ENCODE measurements around the gene ITGB7. TPM values are rescaled to one million over a fixed set of nuclear protein-coding genes. Genes with fewer than 3 reads are reported as not detected.

Gene ITGB7
- polyA plus RNA-seq, 3 donors = 24.1 to 33.1 (median 28.4) TPM

GRCh38 chr12:53160000-53160399, 47.1 kb downstream of the ITGB7 start:
- H3K4me3 Mint-ChIP-seq = no peak overlapping the region
- no peaks in the 10 kb centered on the region for H3K9me3 Mint-ChIP-seq
- Histone ChIP-seq H3K27ac (ENCODE audit: low read depth in 1 of 2, low read length in 2 of 2) (no peak overlapping the region), H3K9me3 (replicated peaks in 1 of 2; ENCODE audit: control insufficient read depth in 1 of 2, insufficient read depth in 1 of 2, low read length in 2 of 2) (no peaks in the 10 kb centered on the region), H3K4me3 (replicated peaks in 1 of 3; ENCODE audit: low read depth in 2 of 3, low read length in 3 of 3) (no peak overlapping the region), H3K9ac (ENCODE audit: insufficient read depth, low read length, poor library complexity, severe bottlenecking) (no peak overlapping the region), H3K4me1 (ENCODE audit: control insufficient read depth in 1 of 2, insufficient read depth in 2 of 2, low read length in 2 of 2) (no peaks in the 10 kb centered on the region), H3K27me3 (ENCODE audit: control insufficient read depth in 2 of 2, insufficient read depth in 2 of 2, low read length in 2 of 2) (no peaks in the 10 kb centered on the region), H3K36me3 (replicated peaks in 1 of 2; ENCODE audit: control insufficient read depth in 1 of 2, insufficient read depth in 2 of 2, low read length in 2 of 2) (peaks cover 0 to 5% of the 10 kb centered on the region in 2 donors), H2AFZ (ENCODE audit: insufficient read depth, low read depth, low read length, poor library complexity, severe bottlenecking) (no peak overlapping the region), H4K20me1 (ENCODE audit: insufficient read depth, low read length) (no peaks in the 10 kb centered on the region), H3K79me2 (ENCODE audit: insufficient read depth, low read length) (no peaks in the 10 kb centered on the region), H3K4me2 (replicated peaks; ENCODE audit: extremely low read depth, low read length, poor library complexity, severe bottlenecking) (no peak overlapping the region)
- intact Hi-C loops (cut with micrococcal nuclease) = loop anchor here (1.0 to 2.0 kb wide), 2 partner anchors 37 to 41 kb away; no protein-coding TSS in a partner anchor
- TF ChIP-seq CTCF (IDR thresholded peaks at IDR 0.05) = no peak
- H3K27me3 Mint-ChIP-seq (ENCODE audit: low read depth in 3 of 3) = peaks cover 0 to 4% (median 1%) of the 10 kb centered on the region in 3 donors
- peaks cover 6 to 21% of the 10 kb centered on the region in 2 donors for H3K36me3 Mint-ChIP-seq
- DNase-seq = no peak
- 94% methylated on average over 12 of the region's 16 CpGs for WGBS (ENCODE audit: insufficient coverage)
- no peak overlapping the region for H3K27ac Mint-ChIP-seq
- peaks cover 5% of the 10 kb centered on the region for H3K4me1 Mint-ChIP-seq

GRCh38 chr12:53159195-53159839, 47.7 kb downstream of the ITGB7 start:
- Histone ChIP-seq H3K4me1 (ENCODE audit: control insufficient read depth in 1 of 2, insufficient read depth in 2 of 2, low read length in 2 of 2) (no peaks in the 10 kb centered on the region), H2AFZ (ENCODE audit: insufficient read depth, low read depth, low read length, poor library complexity, severe bottlenecking) (peak overlapping the region; percentile 57), H3K4me2 (replicated peaks; ENCODE audit: extremely low read depth, low read length, poor library complexity, severe bottlenecking) (no peak overlapping the region), H4K20me1 (ENCODE audit: insufficient read depth, low read length) (no peaks in the 10 kb centered on the region), H3K27me3 (ENCODE audit: control insufficient read depth in 2 of 2, insufficient read depth in 2 of 2, low read length in 2 of 2) (no peaks in the 10 kb centered on the region), H3K27ac (ENCODE audit: low read depth in 1 of 2, low read length in 2 of 2) (no peak overlapping the region), H3K9me3 (replicated peaks in 1 of 2; ENCODE audit: control insufficient read depth in 1 of 2, insufficient read depth in 1 of 2, low read length in 2 of 2) (no peaks in the 10 kb centered on the region), H3K4me3 (replicated peaks in 1 of 3; ENCODE audit: low read depth in 2 of 3, low read length in 3 of 3) (no peak overlapping the region), H3K79me2 (ENCODE audit: insufficient read depth, low read length) (no peaks in the 10 kb centered on the region), H3K36me3 (replicated peaks in 1 of 2; ENCODE audit: control insufficient read depth in 1 of 2, insufficient read depth in 2 of 2, low read length in 2 of 2) (peaks cover 0 to 5% of the 10 kb centered on the region in 2 donors), H3K9ac (ENCODE audit: insufficient read depth, low read length, poor library complexity, severe bottlenecking) (no peak overlapping the region)
- H3K4me3 Mint-ChIP-seq = no peak overlapping the region
- TF ChIP-seq CTCF (IDR thresholded peaks at IDR 0.05) = peak; percentile 94
- peaks cover 3 to 16% of the 10 kb centered on the region in 2 donors for H3K36me3 Mint-ChIP-seq
- no peak overlapping the region for H3K27ac Mint-ChIP-seq
- H3K4me1 Mint-ChIP-seq = peaks cover 5% of the 10 kb centered on the region
- intact Hi-C loops (cut with micrococcal nuclease) = loop anchor here (1.0 to 2.0 kb wide), 2 partner anchors 38 to 41 kb away; no protein-coding TSS in a partner anchor
- peak; percentile 63 to 71 (median 71) for DNase-seq
- peaks cover 0 to 6% (median 1%) of the 10 kb centered on the region in 3 donors for H3K27me3 Mint-ChIP-seq (ENCODE audit: low read depth in 3 of 3)
- H3K9me3 Mint-ChIP-seq = no peaks in the 10 kb centered on the region
- WGBS (ENCODE audit: insufficient coverage) = 14% methylated on average over 10 of the region's 14 CpGs

All from CD14-positive monocyte (primary cell).